ENCODE data around the gene URI1. TPM values are rescaled to one million over a fixed set of nuclear protein-coding genes. Genes with fewer than 3 reads are reported as not detected.
A peak's percentile ranks its signal among the peaks of the same experiment; 100 is the strongest.

Gene URI1
- polyA plus RNA-seq, 1 of the 3 experiments (the other 2 are of a cell fraction) = 32.4 TPM

- Histone ChIP-seq H3K9me2 (no peaks in the 10 kb centered on the region), H3K9me3 (no peaks in the 10 kb centered on the region), H3K9ac (no peak overlapping the region), H2AFZ (ENCODE audit: low read depth) (no peak overlapping the region), H3K4me2 (no peak overlapping the region), H3K36me3 (replicated peaks in 1 of 2; ENCODE audit: control insufficient read depth in 1 of 2, insufficient read depth in 2 of 2, low read length in 1 of 2) (no peaks in the 10 kb centered on the region), H3F3A (replicated peaks; ENCODE audit: insufficient read depth) (no peaks in the 10 kb centered on the region), H3K27ac (ENCODE audit: low read depth in 2 of 2, low read length in 1 of 2) (no peak overlapping the region), H4K20me1 (ENCODE audit: insufficient read depth) (no peaks in the 10 kb centered on the region), H3K4me3 (ENCODE audit: low read depth in 2 of 2, low read length in 1 of 2) (no peak overlapping the region), H3K4me1 (ENCODE audit: control insufficient read depth in 1 of 2, insufficient read depth in 2 of 2, low read depth in 1 of 2, low read length in 1 of 2) (peaks cover 0 to 13% of the 10 kb centered on the region in 2 experiments; a peak in 3 of 4 replicates), H3K79me2 (ENCODE audit: insufficient read depth) (no peaks in the 10 kb centered on the region), H3K27me3 (ENCODE audit: insufficient read depth) (no peaks in the 10 kb centered on the region)
- DNase-seq = peak; percentile 55
- POLR2A ChIA-PET = no interaction called here
- TF ChIP-seq EZH2phosphoT487 (IDR thresholded peaks at IDR 0.05; ENCODE audit: borderline replicate concordance, low read depth) (no peak), EP300 (IDR thresholded peaks at IDR 0.05; ENCODE audit: borderline replicate concordance in 1 of 2, low read depth in 1 of 2, low read length in 1 of 2) (no peak), GATA2 (CRISPR knock-in tag; IDR thresholded peaks at IDR 0.05) (peak; percentile 39), YY1 (IDR thresholded peaks at IDR 0.05; ENCODE audit: low read depth) (no peak), FOXJ3 (CRISPR knock-in tag; IDR thresholded peaks at IDR 0.05) (peak; percentile 45; the same call in 1 of the 2 replicates)
- CTCF ChIA-PET = interaction anchor here (0.6 to 1.5 kb wide), 5 partner anchors 28 to 600 kb away, joined by 3 to 4 read pairs (median 3); no protein-coding TSS in a partner anchor
- 64% methylated on average over 13 of the region's 13 CpGs for WGBS (ENCODE audit: low lambda C conversion rate)
Observed at GRCh38 chr19:30049846-30050667, 108.0 kb downstream of the URI1 start.

DNA sequence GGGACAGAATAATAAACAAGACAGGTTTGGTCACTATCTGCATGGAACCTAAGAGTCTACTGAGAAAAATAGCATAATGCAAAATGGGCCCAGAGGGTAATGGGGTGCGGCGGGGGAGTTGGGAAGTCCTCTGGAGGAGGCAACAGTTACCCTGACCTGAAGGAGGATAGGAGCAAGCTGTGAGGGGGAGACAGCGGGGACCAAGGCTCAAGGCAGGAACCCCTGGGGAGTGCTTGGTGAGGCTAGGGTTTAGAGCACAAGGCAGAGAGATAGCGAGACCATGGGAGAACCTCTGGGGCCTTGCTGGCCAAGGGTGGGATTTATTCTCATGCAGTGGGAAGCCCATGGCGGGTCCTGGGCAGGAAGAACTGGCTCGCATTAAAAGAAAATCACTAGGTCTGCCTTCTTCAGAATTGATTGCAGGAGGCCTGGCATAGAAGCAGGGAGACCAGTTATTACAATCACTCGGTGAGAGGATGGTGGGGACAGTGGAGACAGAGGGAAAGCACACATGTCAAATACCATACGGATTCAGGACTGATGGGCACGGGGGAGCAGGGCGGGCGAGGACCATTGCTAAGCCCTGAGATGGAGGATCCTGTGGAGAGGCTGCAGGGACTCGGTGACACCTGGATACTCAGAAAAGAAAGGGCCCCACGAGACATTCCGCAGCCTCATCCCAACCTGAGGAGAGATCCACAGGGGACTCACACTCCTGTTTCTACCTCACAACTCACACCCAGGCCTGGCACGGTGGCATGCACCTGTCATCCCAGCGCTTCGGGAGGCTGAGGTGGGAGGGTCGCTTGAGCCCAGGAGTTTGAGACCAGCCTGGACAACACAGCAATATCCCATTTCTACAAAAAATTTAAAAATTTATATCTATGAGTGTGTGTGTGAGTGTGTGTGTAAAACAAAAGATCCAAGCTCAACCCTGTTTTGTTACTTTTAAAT lies 110.4 kb downstream of the URI1 start:
- Histone ChIP-seq H3K79me2 (ENCODE audit: insufficient read depth) (no peaks in the 10 kb centered on the region), H3K27ac (ENCODE audit: low read depth in 2 of 2, low read length in 1 of 2) (no peak overlapping the region), H2AFZ (ENCODE audit: low read depth) (no peak overlapping the region), H3K4me2 (no peak overlapping the region), H3K27me3 (ENCODE audit: insufficient read depth) (no peaks in the 10 kb centered on the region), H3F3A (replicated peaks; ENCODE audit: insufficient read depth) (no peaks in the 10 kb centered on the region), H3K4me1 (ENCODE audit: control insufficient read depth in 1 of 2, insufficient read depth in 2 of 2, low read depth in 1 of 2, low read length in 1 of 2) (peaks cover 0 to 9% of the 10 kb centered on the region in 2 experiments; a peak in 3 of 4 replicates), H3K4me3 (ENCODE audit: low read depth in 2 of 2, low read length in 1 of 2) (no peak overlapping the region), H3K9me2 (no peaks in the 10 kb centered on the region), H3K9ac (no peak overlapping the region), H3K36me3 (replicated peaks in 1 of 2; ENCODE audit: control insufficient read depth in 1 of 2, insufficient read depth in 2 of 2, low read length in 1 of 2) (no peaks in the 10 kb centered on the region), H3K9me3 (no peaks in the 10 kb centered on the region), H4K20me1 (ENCODE audit: insufficient read depth) (no peaks in the 10 kb centered on the region)
- no peak for DNase-seq
- WGBS (ENCODE audit: low lambda C conversion rate) = 93% methylated on average over 18 of the region's 18 CpGs
- CTCF ChIA-PET = no interaction called here
- POLR2A ChIA-PET = interaction anchor here (0.6 kb wide), 1 partner anchor 215 kb away, joined by 3 read pairs; no protein-coding TSS in a partner anchor
- TF ChIP-seq FOXJ3 (CRISPR knock-in tag; IDR thresholded peaks at IDR 0.05) (no peak), RAD21 (IDR thresholded peaks at IDR 0.05; ENCODE audit: low read length) (no peak), RFX5 (IDR thresholded peaks at IDR 0.05; ENCODE audit: low read length) (no peak), RXRA (IDR thresholded peaks at IDR 0.05; ENCODE audit: borderline replicate concordance, low read depth) (no peak), GABPA (IDR thresholded peaks at IDR 0.05; ENCODE audit: low read depth) (no peak), NFIC (IDR thresholded peaks at IDR 0.05; ENCODE audit: borderline replicate concordance) (no peak), USF1 (IDR thresholded peaks at IDR 0.05; ENCODE audit: borderline replicate concordance, low read depth) (no peak), PBX3 (IDR thresholded peaks at IDR 0.05) (no peak), FOSL2 (IDR thresholded peaks at IDR 0.05; ENCODE audit: borderline replicate concordance, low read depth) (no peak)
- TF ChIP-seq, protein P1, sequence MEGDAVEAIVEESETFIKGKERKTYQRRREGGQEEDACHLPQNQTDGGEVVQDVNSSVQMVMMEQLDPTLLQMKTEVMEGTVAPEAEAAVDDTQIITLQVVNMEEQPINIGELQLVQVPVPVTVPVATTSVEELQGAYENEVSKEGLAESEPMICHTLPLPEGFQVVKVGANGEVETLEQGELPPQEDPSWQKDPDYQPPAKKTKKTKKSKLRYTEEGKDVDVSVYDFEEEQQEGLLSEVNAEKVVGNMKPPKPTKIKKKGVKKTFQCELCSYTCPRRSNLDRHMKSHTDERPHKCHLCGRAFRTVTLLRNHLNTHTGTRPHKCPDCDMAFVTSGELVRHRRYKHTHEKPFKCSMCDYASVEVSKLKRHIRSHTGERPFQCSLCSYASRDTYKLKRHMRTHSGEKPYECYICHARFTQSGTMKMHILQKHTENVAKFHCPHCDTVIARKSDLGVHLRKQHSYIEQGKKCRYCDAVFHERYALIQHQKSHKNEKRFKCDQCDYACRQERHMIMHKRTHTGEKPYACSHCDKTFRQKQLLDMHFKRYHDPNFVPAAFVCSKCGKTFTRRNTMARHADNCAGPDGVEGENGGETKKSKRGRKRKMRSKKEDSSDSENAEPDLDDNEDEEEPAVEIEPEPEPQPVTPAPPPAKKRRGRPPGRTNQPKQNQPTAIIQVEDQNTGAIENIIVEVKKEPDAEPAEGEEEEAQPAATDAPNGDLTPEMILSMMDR (IDR thresholded peaks at IDR 0.05) = no peak
- TF ChIP-seq, protein P2, sequence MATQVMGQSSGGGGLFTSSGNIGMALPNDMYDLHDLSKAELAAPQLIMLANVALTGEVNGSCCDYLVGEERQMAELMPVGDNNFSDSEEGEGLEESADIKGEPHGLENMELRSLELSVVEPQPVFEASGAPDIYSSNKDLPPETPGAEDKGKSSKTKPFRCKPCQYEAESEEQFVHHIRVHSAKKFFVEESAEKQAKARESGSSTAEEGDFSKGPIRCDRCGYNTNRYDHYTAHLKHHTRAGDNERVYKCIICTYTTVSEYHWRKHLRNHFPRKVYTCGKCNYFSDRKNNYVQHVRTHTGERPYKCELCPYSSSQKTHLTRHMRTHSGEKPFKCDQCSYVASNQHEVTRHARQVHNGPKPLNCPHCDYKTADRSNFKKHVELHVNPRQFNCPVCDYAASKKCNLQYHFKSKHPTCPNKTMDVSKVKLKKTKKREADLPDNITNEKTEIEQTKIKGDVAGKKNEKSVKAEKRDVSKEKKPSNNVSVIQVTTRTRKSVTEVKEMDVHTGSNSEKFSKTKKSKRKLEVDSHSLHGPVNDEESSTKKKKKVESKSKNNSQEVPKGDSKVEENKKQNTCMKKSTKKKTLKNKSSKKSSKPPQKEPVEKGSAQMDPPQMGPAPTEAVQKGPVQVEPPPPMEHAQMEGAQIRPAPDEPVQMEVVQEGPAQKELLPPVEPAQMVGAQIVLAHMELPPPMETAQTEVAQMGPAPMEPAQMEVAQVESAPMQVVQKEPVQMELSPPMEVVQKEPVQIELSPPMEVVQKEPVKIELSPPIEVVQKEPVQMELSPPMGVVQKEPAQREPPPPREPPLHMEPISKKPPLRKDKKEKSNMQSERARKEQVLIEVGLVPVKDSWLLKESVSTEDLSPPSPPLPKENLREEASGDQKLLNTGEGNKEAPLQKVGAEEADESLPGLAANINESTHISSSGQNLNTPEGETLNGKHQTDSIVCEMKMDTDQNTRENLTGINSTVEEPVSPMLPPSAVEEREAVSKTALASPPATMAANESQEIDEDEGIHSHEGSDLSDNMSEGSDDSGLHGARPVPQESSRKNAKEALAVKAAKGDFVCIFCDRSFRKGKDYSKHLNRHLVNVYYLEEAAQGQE (IDR thresholded peaks at IDR 0.05; ENCODE audit: low read depth, low read length) = no peak

Measured in SK-N-SH (cell line).